ENCODE measurements around the gene FAS.

Gene FAS

GRCh38 chr10:89043052-89043451 lies 52.5 kb downstream of the FAS start:
- DNase-seq = no peak

- DNase-seq = no peak
Observed at GRCh38 chr10:89047397-89047796, 56.8 kb downstream of the FAS start.

- no peak for DNase-seq
Observed at GRCh38 chr10:89051593-89051992, 61.0 kb downstream of the FAS start.

- no peak for DNase-seq
Observed at GRCh38 chr10:89053555-89053954, 63.0 kb downstream of the FAS start.

GRCh38 chr10:89055159-89055558 lies 64.6 kb downstream of the FAS start:
- no peak for DNase-seq

GRCh38 chr10:89062861-89063260 lies 72.3 kb downstream of the FAS start:
- DNase-seq = peak in 1 of 2 experiments; percentile 40

GRCh38 chr10:89063465-89063864 lies 72.9 kb downstream of the FAS start:
- no peak for DNase-seq

- DNase-seq = no peak
Observed at GRCh38 chr10:89064748-89065147, 74.2 kb downstream of the FAS start.
